ENCODE measurements around the gene SLCO2A1. TPM values are rescaled to one million over a fixed set of nuclear protein-coding genes. Genes with fewer than 3 reads are reported as not detected.

SLCO2A1 gene
- total RNA-seq, 2 donors from 2014 or later, result 15.9 to 46.7 TPM

- Histone ChIP-seq H3K4me3 (no peak overlapping the region), H3K27me3 (replicated peaks; ENCODE audit: insufficient read depth) (no peaks in the 10 kb centered on the region), H3K4me1 (replicated peaks) (no peaks in the 10 kb centered on the region), H3K9me3 (no peaks in the 10 kb centered on the region), H3K36me3 (no peaks in the 10 kb centered on the region), H3K27ac (no peak overlapping the region)
- intact Hi-C loops (cut with DNase I), result no loop called here
- no peak for DNase-seq (ENCODE audit: low spot score)
- 100% methylated on average over 1 of the region's 1 CpG for WGBS
- no peak for TF ChIP-seq CTCF (IDR thresholded peaks at IDR 0.05)
- TF ChIP-seq POLR2AphosphoS5 (IDR thresholded peaks at IDR 0.05), result no peak
- TF ChIP-seq POLR2A (IDR thresholded peaks at IDR 0.05), result no peak
These were observed 57.6 kb downstream of the SLCO2A1 start for GRCh38 chr3:133972156-133972555.

GRCh38 chr3:133970916-133971315 lies 58.8 kb downstream of the SLCO2A1 start:
- DNase-seq (ENCODE audit: low spot score), result no peak
- Histone ChIP-seq H3K4me3 (no peak overlapping the region), H3K4me1 (replicated peaks) (no peaks in the 10 kb centered on the region), H3K36me3 (no peaks in the 10 kb centered on the region), H3K27ac (no peak overlapping the region), H3K27me3 (replicated peaks; ENCODE audit: insufficient read depth) (no peaks in the 10 kb centered on the region), H3K9me3 (no peaks in the 10 kb centered on the region)
- 92% methylated on average over 6 of the region's 6 CpGs for WGBS
- intact Hi-C loops (cut with DNase I), result no loop called here
- no peak for TF ChIP-seq POLR2A (IDR thresholded peaks at IDR 0.05)

- DNase-seq (ENCODE audit: low spot score), result no peak
- no peak overlapping the region for H3K4me3 ChIP-seq
- no peaks in the 10 kb centered on the region for H3K4me1 ChIP-seq (replicated peaks)
- H3K36me3 ChIP-seq, result no peaks in the 10 kb centered on the region
- H3K9me3 ChIP-seq, result no peaks in the 10 kb centered on the region
- H3K27me3 ChIP-seq (replicated peaks; ENCODE audit: insufficient read depth), result no peaks in the 10 kb centered on the region
- TF ChIP-seq POLR2A (IDR thresholded peaks at IDR 0.05) (no peak), POLR2AphosphoS5 (IDR thresholded peaks at IDR 0.05) (no peak)
- no peak overlapping the region for H3K27ac ChIP-seq
- intact Hi-C loops (cut with DNase I), result no loop called here
- WGBS, result 95% methylated on average over 5 of the region's 5 CpGs
These were observed 59.4 kb downstream of the SLCO2A1 start for GRCh38 chr3:133970339-133970738.

- intact Hi-C loops (cut with DNase I), result no loop called here
- H3K9me3 ChIP-seq, result no peaks in the 10 kb centered on the region
- no peaks in the 10 kb centered on the region for H3K27me3 ChIP-seq (replicated peaks; ENCODE audit: insufficient read depth)
- no peaks in the 10 kb centered on the region for H3K4me1 ChIP-seq (replicated peaks)
- no peak overlapping the region for H3K4me3 ChIP-seq
- no peaks in the 10 kb centered on the region for H3K36me3 ChIP-seq
- 70% methylated on average over 15 of the region's 15 CpGs for WGBS
- TF ChIP-seq CTCF (IDR thresholded peaks at IDR 0.05) (no peak), POLR2A (IDR thresholded peaks at IDR 0.05) (no peak), POLR2AphosphoS5 (IDR thresholded peaks at IDR 0.05) (no peak)
- DNase-seq (ENCODE audit: low spot score), result no peak
- no peak overlapping the region for H3K27ac ChIP-seq
These were observed 61.5 kb downstream of the SLCO2A1 start for GRCh38 chr3:133967992-133968892.

- H3K4me3 ChIP-seq, result no peak overlapping the region
- no peak for TF ChIP-seq POLR2A (IDR thresholded peaks at IDR 0.05)
- no peak for TF ChIP-seq CTCF (IDR thresholded peaks at IDR 0.05)
- no peak for TF ChIP-seq POLR2AphosphoS5 (IDR thresholded peaks at IDR 0.05)
- WGBS, result 65% methylated on average over 4 of the region's 4 CpGs
- no peak overlapping the region for H3K27ac ChIP-seq
- H3K36me3 ChIP-seq, result no peaks in the 10 kb centered on the region
- H3K27me3 ChIP-seq (replicated peaks; ENCODE audit: insufficient read depth), result no peaks in the 10 kb centered on the region
- H3K9me3 ChIP-seq, result no peaks in the 10 kb centered on the region
- intact Hi-C loops (cut with DNase I), result no loop called here
- DNase-seq (ENCODE audit: low spot score), result no peak
- no peaks in the 10 kb centered on the region for H3K4me1 ChIP-seq (replicated peaks)
These were observed 62.8 kb downstream of the SLCO2A1 start for GRCh38 chr3:133966954-133967353.

GRCh38 chr3:133965906-133966305 lies 63.8 kb downstream of the SLCO2A1 start:
- H3K4me1 ChIP-seq (replicated peaks), result no peaks in the 10 kb centered on the region
- no peaks in the 10 kb centered on the region for H3K36me3 ChIP-seq
- intact Hi-C loops (cut with DNase I), result no loop called here
- H3K27me3 ChIP-seq (replicated peaks; ENCODE audit: insufficient read depth), result no peaks in the 10 kb centered on the region
- no peak overlapping the region for H3K4me3 ChIP-seq
- H3K9me3 ChIP-seq, result no peaks in the 10 kb centered on the region
- TF ChIP-seq POLR2A (IDR thresholded peaks at IDR 0.05) (no peak), POLR2AphosphoS5 (IDR thresholded peaks at IDR 0.05) (no peak), CTCF (IDR thresholded peaks at IDR 0.05) (no peak)
- WGBS, result 65% methylated on average over 4 of the region's 4 CpGs
- no peak for DNase-seq (ENCODE audit: low spot score)
- H3K27ac ChIP-seq, result no peak overlapping the region
